Uterus (tissue), 4 donors: ENCODE data around the gene P3R3URF. TPM values are rescaled to one million over a fixed set of nuclear protein-coding genes. Genes with fewer than 3 reads are reported as not detected.

Experiments
- DNase-seq, 2 donors: peaks; one replicate each; pipeline ENCODE4 v3.0.0-alpha.2; 2019 to 2020
- H3K27ac ChIP-seq, 2 donors: fragments of 200-600 bp; sonication (generic); 1 replicate in 1 of 2; 2 replicates in 1 of 2; pipeline ENCODE4 v1.5.1; 2016 to 2018
- H3K27me3 ChIP-seq, 2 donors: fragments of 200-600 bp; sonication (generic); one replicate each; pipeline ENCODE4 v1.5.1; 2018 to 2019; ENCODE audit warnings: control low read depth in 1 of 2
- H3K36me3 ChIP-seq, 2 donors: fragments of 200-600 bp; sonication (generic); one replicate each; pipeline ENCODE4 v1.5.1; 2019; ENCODE audit warnings: control low read depth in 1 of 2
- H3K4me1 ChIP-seq, 2 donors: fragments of 200-600 bp; sonication (generic); one replicate each; pipeline ENCODE4 v1.5.1; 2018 to 2019; ENCODE audit warnings: control low read depth in 1 of 2
- H3K4me3 ChIP-seq, 2 donors: fragments of 200-600 bp; sonication (generic); 1 replicate in 1 of 2; 2 replicates in 1 of 2; pipeline ENCODE4 v1.5.1; 2018 to 2019; ENCODE audit warnings: mild to moderate bottlenecking in 1 of 2
- H3K9me3 ChIP-seq, 2 donors: fragments of 200-600 bp; sonication (generic); one replicate each; pipeline ENCODE4 v1.5.1; 2019; ENCODE audit warnings: control low read depth in 1 of 2
- CTCF ChIP-seq, 4 experiments: fragments of 200-600 bp in 2 of 4; fragments of 450-650 bp in 2 of 4; sonication (generic) in 2 of 4; IDR thresholded peaks; one replicate each; pipeline ENCODE4 v1.5.1; 2016 to 2019; ENCODE audit warnings: antibody characterized with exemption in 4 of 4, mild to moderate bottlenecking in 2 of 4, moderate library complexity in 1 of 4
- POLR2A ChIP-seq, 2 donors: fragments of 450-650 bp; IDR thresholded peaks; one replicate each; pipeline ENCODE4 v1.6.1; 2016; ENCODE audit warnings: antibody characterized with exemption in 2 of 2, mild to moderate bottlenecking in 1 of 2, moderate library complexity in 1 of 2
- intact Hi-C: fragments of 100-400 bp; cut with DNase I; formaldehyde crosslinking; loops from one replicate; pipeline ENCODE4 v1.15.1; 2023; ENCODE audit warnings: low total_unique reads
- total RNA-seq, 4 donors: library from RNA; depleted of rRNA in 3 of 4; stranded (reverse); fragments of >200 nt in 3 of 4; gene quantifications; one replicate each; pipeline versions ENCODE4 v1.1.0 to v1.2.4, GENCODE V29; 2014 to 2023
- donor health status: DM: yes; HTN: yes; CAD: no.

P3R3URF gene
- total RNA-seq, 4 donors from 2014 or later = not detected

- Histone ChIP-seq H3K27ac (no peak overlapping the region), H3K9me3 (no peaks in the 10 kb centered on the region), H3K36me3 (no peaks in the 10 kb centered on the region), H3K4me1 (peaks cover 3 to 5% of the 10 kb centered on the region in 2 donors), H3K4me3 (no peak overlapping the region), H3K27me3 (no peaks in the 10 kb centered on the region)
- intact Hi-C loops = no loop called here
- DNase-seq = no peak
- no peak for TF ChIP-seq CTCF (IDR thresholded peaks at IDR 0.05)
- TF ChIP-seq POLR2A (IDR thresholded peaks at IDR 0.05) = no peak
Measured at GRCh38 chr1:46196609-46197008, 20.3 kb upstream of the P3R3URF start.

- Histone ChIP-seq H3K4me1 (peaks cover 3 to 5% of the 10 kb centered on the region in 2 donors), H3K9me3 (no peaks in the 10 kb centered on the region), H3K36me3 (no peaks in the 10 kb centered on the region), H3K27me3 (no peaks in the 10 kb centered on the region), H3K4me3 (no peak overlapping the region), H3K27ac (no peak overlapping the region)
- DNase-seq = no peak
- intact Hi-C loops = no loop called here
- TF ChIP-seq POLR2A (IDR thresholded peaks at IDR 0.05) (no peak), CTCF (IDR thresholded peaks at IDR 0.05) (no peak)
Measured at GRCh38 chr1:46194641-46195193, 18.4 kb upstream of the P3R3URF start.

- TF ChIP-seq POLR2A (IDR thresholded peaks at IDR 0.05) = no peak
- no peak for TF ChIP-seq CTCF (IDR thresholded peaks at IDR 0.05)
- Histone ChIP-seq H3K27ac (no peak overlapping the region), H3K27me3 (no peaks in the 10 kb centered on the region), H3K36me3 (no peaks in the 10 kb centered on the region), H3K4me1 (peaks cover 2 to 3% of the 10 kb centered on the region in 2 donors), H3K4me3 (no peak overlapping the region), H3K9me3 (no peaks in the 10 kb centered on the region)
- no peak for DNase-seq
- intact Hi-C loops = no loop called here
Measured at GRCh38 chr1:46193984-46194570, 17.8 kb upstream of the P3R3URF start.

GRCh38 chr1:46193285-46193684 is 17.0 kb upstream of the P3R3URF start:
- intact Hi-C loops = no loop called here
- Histone ChIP-seq H3K4me3 (no peak overlapping the region), H3K36me3 (no peaks in the 10 kb centered on the region), H3K4me1 (no peaks in the 10 kb centered on the region), H3K27me3 (no peaks in the 10 kb centered on the region), H3K9me3 (no peaks in the 10 kb centered on the region), H3K27ac (no peak overlapping the region)
- DNase-seq = no peak
- TF ChIP-seq POLR2A (IDR thresholded peaks at IDR 0.05) = no peak
- TF ChIP-seq CTCF (IDR thresholded peaks at IDR 0.05) = no peak

GRCh38 chr1:46192171-46192570 is 15.9 kb upstream of the P3R3URF start:
- Histone ChIP-seq H3K27ac (no peak overlapping the region), H3K9me3 (no peaks in the 10 kb centered on the region), H3K27me3 (no peaks in the 10 kb centered on the region), H3K4me3 (no peak overlapping the region), H3K36me3 (no peaks in the 10 kb centered on the region), H3K4me1 (no peaks in the 10 kb centered on the region)
- TF ChIP-seq CTCF (IDR thresholded peaks at IDR 0.05) (no peak), POLR2A (IDR thresholded peaks at IDR 0.05) (no peak)
- no peak for DNase-seq
- intact Hi-C loops = no loop called here
